GM18858 (cell line): Measurements from ENCODE around the gene HIBADH.

Experiments used
- ATAC-seq: cut with Tn5 transposase; IDR thresholded peaks from one replicate; pipeline ENCODE4 v1.9.1; 2021; ENCODE audit not compliant: unreplicated experiment

Gene HIBADH

DNA sequence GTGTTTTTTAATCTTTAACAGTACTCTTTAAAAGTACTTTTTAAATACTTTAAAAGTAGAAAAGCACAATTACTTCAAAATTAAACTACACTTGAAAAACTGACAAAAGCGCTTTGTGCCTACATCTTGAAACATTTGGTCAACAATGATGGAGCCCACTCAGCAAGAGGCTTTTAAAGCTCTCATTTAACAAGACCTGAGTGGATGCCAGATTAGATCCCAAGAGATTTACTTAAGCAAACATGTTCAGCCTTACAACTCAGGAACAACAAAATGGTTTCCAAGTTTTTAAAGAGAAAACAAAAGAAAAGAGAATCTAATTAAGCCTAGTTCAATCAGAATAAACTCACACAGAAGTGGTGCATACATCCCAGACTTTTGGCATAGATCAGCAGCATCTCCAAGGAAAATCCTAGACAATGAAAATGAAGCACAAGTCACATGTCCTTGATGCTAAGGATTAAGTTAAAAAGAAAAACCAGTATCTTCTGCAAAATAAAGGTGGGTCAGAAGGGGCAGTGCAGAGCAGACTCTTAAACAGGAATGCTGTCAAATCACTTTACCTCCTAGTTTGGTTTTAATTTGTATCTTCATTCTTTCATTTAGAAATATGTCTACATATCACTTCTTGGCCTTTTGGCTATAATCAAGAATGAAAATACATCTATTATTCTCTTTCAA is 26.2 kb downstream of the HIBADH start:
- no peak for ATAC-seq

DNA sequence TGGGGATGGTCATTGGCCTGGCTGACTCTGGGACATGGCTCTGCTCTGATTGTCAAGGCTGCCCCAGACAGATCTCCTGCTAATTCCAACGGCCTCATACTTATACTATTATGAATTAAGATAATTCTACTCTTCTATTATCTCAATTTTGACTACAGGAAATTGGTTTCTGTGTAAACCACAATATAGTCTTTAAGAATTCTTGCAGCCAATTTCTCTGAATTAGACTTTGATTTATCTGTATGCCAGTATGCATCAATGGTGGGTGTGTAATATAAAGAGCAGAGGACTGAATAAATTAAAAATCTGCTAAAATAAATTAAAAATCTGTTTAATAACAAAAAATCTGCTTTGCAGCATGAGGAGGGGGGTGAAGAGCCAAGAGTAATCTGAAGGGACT is 27.0 kb downstream of the HIBADH start:
- no peak for ATAC-seq

DNA sequence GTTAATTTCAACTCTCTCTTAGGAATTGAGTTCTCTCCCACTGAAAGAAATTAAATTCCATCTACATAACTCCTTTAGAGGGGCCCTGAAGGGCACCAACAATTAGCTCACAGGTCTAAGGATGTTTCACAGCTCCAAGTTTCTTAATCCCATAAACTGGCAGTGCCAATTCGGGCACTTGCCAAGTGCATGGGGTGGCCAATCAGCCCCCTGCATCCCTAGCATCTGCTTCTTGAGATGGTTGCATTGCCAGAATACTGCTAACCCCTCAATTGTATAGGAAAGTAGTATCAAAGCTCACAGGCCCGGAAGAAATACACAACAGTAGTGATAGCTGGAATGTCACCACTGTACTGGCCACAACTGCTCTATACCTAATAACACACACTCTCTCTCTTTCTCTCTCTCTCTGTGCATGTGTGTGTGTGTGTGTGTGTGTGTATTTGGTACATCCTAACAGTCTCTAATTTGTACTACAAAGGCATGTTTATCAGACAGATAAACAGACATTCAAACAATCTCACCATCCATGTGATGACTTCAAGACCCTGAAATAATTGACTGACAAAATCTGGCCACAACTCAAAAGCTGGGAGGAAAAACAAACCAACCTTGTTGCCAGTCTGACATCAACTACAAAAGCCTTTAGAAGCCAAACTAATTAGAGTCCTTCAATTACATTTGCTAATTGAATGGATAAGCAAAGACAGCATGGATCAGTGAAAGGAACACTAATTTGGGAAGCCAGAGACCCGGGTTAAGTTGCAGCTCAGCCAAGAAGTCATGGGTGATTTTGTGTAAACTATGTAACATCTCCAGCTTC is 27.8 kb downstream of the HIBADH start:
- ATAC-seq = no peak

- no peak for ATAC-seq
Observed at GRCh38 chr7:27633062-27633461, 29.6 kb downstream of the HIBADH start.

DNA sequence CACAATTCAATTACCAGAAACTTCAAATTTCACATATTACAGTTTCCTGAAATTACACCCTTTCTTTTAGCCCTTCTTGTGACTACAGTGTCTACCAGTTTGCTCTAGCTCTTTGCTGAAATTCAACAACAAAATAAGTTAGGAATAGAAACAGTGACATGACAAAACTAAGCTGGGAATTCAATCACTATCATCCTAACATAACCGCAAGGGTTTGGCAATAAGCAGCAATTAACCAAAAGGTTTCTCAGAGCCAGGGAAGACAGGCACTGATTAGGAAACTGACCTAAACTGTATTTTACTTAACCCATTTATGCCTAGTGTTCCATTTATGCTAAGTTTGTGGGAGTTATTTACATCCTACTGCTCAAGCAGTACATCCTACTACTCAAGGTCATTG is 31.3 kb downstream of the HIBADH start:
- no peak for ATAC-seq

- no peak for ATAC-seq
Observed at GRCh38 chr7:27627146-27627545, 35.5 kb downstream of the HIBADH start.

DNA sequence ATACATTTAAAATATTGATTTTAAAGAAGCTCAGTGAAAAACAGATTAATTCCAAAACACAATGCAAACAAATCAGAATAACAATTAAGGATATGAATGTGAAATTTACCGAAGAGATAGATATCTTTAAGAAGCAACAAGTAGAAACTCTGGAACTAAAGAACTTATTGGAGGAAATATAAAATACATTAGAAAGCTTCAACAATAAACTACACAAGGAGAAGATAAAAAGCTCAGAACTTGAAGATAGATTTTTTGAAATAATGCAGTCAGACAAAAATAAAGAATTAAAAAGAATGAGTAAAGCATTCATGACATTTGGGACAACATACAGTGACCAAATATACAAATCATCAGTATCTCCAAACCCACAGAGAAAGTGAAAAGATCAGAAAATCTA is 43.2 kb downstream of the HIBADH start:
- ATAC-seq = no peak

GRCh38 chr7:27617651-27618381 is 44.9 kb downstream of the HIBADH start:
- no peak for ATAC-seq

DNA sequence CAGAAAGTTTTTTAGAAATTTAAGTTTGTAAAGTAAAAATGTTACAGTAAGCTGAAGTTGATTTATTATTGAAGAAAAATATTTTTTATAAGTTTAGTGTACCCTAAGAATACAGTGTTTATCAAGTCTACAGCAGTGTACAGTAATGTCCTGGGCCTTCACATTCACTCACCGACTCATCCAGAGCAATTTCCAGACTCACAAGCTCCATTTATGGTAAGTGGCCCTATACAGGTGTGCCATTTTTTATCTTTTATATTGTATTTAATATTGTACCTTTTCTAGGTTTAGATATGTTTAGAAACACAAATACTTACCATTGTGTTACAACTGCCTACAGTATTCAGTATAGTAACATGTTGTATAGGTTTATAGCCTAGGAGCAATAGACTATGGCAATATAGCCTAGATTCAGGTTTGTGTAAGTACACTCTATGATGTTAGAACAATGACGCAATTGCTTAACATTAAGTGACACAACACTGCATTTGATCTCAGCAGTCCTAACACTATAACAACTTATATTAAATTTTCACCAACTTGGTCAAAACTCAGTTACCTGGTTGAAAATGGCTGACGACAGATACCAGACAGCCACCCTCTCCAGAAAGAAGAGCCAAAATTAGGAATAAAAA is 45.7 kb downstream of the HIBADH start:
- no peak for ATAC-seq

GRCh38 chr7:27616186-27616491 is 46.5 kb downstream of the HIBADH start:
- no peak for ATAC-seq

DNA sequence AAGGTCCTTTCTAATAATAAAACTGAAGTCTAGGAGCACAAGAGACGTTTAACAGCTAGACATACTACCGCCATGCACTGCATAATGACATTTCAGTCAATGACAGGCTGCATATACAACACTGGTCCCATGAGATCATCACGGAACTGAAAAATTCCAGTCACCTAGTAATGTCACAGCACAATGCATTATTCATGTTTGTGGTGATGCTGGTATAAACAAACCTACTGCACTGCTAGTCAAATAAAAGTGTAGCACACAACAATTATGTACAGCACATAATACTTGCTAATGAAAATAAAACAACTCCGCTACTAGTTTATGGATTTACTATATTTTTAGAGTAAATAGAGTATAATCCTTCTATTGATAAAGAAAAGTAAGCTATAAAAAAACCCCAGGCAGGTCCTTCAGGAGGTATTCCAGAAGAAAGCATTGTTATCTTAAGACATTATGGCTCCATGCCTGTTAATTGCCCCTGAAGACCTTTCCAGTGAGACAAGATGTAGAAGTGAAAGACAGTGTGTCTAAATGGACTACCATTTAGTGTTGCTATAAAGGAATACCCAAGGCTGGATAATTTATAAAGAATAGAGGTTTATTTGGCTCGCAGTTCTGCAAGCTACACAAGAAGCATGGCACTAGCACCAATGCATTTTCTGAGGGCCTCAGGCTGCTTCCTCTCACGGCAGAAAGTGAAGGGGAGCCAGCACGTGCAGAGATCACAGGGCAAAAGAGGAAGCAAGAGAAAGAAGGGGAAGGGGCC is 47.1 kb downstream of the HIBADH start:
- no peak for ATAC-seq

DNA sequence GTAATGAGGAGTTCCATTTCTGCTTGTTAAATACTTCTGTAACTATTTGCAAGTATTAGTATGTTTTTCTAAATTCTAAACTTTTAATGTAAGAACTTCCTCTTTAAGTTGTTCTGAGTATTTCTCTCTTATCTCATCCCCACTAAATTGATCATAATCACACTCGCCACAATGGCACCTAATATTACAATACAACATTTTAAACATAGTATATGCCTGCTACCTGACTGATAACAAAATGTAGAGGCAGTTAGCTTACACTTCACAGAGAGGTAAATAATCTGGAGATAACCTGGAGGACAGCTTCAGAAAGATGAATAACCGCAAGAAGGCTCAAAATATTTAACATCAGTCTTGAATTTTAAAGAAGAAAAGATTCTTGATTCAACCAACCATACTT is 48.6 kb downstream of the HIBADH start:
- ATAC-seq = no peak

DNA sequence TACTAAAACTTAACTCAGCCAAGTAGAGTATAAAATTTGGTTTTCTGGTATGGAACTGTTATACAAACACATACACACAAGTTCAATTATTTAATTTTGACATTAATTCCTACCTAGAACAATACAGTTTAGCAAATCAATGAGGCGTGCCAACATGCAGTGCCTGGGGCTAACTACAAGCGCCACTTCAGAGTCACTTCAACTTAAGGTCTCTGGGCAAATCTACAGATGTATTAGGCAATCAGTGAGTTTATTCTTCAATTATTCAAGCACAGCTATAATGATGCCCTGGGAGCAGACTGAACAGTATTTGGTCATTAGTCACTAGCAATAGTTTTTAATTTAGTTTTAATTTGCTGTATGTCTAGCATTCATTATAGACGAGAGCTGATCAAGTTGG is 51.6 kb downstream of the HIBADH start:
- no peak for ATAC-seq

GRCh38 chr7:27608776-27609495 is 53.7 kb downstream of the HIBADH start:
- no peak for ATAC-seq

GRCh38 chr7:27607210-27607606 is 55.5 kb downstream of the HIBADH start:
- no peak for ATAC-seq

DNA sequence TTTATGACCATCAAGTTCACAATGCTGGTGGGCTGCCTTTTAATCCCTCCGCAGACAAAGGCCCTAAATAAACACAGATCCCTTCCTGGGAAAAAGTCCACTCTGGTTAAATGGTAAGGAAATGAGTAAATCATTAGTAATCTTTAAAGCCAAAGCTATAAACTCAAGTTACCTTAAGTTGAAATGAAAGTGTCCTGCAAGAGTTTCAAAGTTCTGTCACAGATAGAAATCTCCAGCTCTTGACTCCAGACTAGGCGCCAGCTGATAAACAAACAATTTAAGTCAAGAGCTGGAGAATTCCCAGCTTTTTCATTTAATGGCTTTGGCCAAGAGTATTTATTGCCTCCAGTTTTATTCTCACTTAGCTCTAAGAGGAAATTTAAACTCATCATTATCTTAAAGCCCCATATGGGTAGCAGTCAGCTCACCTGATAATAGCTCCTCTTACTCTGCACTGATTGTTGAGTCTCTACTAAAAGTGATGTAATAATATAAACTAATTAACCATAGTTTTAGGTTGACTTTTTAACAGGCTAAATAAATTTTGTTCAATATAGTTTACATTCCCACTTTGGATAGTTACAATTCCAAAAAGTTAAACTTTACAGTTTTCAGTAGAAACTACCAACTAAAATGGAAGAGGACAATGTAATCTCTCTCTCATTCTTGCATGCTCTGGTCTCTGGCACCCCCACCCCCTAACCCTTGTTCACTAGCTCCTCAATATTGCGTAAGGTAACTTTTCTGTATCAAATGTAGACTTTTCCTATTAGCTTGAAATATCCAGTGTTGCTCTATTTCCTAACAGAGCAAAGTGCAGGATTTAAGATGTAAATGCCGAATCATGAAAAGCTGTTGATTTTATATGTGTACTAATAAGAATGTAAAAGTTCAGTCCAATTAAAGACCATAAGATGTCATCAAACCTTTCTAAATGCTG is 56.1 kb downstream of the HIBADH start:
- ATAC-seq = no peak

- ATAC-seq = no peak
Observed at GRCh38 chr7:27605689-27606269, 56.9 kb downstream of the HIBADH start.

- ATAC-seq = no peak
Observed at GRCh38 chr7:27605283-27605682, 57.4 kb downstream of the HIBADH start.

DNA sequence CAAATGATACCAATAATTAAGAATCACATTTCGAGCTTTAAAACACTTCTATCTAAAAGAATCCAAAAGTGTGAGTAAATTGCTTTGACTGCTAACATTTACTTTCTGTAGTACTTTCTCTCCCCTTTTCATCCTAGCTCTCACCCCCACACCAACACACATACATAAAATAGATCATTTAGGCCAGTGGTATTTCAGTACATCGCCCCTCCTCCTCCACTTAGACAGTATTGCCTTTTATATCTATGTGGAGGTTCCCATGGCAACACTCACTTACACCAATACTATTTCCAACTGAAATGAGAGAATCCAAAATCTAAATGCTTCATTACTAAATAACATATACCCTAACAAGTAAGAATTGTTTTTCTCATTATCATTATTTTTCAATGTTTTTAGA is 58.9 kb downstream of the HIBADH start:
- ATAC-seq = no peak
